IPS-18a (cell line): ENCODE data around the gene ADARB2.
"Not testable (repeated sequence)": the region's sequence is repeated elsewhere in the genome, so short reads cannot be mapped to it uniquely, and the experiment has no call there.

Experiments used
- H3K27ac ChIP-seq: one replicate; pipeline ENCODE4 v1.5.1; 2013; ENCODE audit warnings: low read length
- H3K27me3 ChIP-seq: one replicate; pipeline ENCODE4 v1.6.1; 2013; ENCODE audit warnings: mild to moderate bottlenecking, low read length; ENCODE audit not compliant: control insufficient read depth, insufficient read depth
- H3K36me3 ChIP-seq: one replicate; pipeline ENCODE4 v1.6.1; 2013; ENCODE audit warnings: low read depth, low read length; ENCODE audit not compliant: control insufficient read depth
- H3K4me1 ChIP-seq: one replicate; pipeline ENCODE4 v1.6.1; 2013; ENCODE audit warnings: low read depth, low read length; ENCODE audit not compliant: control insufficient read depth
- H3K4me3 ChIP-seq: one replicate; pipeline ENCODE4 v1.5.1; 2013; ENCODE audit warnings: low read length
- H3K9ac ChIP-seq: one replicate; pipeline ENCODE4 v1.6.1; 2013; ENCODE audit warnings: mild to moderate bottlenecking, low read length, moderate library complexity
- H3K9me3 ChIP-seq: one replicate; pipeline ENCODE4 v1.6.1; 2013; ENCODE audit warnings: low read depth, low read length; ENCODE audit not compliant: control insufficient read depth

ADARB2 gene

DNA sequence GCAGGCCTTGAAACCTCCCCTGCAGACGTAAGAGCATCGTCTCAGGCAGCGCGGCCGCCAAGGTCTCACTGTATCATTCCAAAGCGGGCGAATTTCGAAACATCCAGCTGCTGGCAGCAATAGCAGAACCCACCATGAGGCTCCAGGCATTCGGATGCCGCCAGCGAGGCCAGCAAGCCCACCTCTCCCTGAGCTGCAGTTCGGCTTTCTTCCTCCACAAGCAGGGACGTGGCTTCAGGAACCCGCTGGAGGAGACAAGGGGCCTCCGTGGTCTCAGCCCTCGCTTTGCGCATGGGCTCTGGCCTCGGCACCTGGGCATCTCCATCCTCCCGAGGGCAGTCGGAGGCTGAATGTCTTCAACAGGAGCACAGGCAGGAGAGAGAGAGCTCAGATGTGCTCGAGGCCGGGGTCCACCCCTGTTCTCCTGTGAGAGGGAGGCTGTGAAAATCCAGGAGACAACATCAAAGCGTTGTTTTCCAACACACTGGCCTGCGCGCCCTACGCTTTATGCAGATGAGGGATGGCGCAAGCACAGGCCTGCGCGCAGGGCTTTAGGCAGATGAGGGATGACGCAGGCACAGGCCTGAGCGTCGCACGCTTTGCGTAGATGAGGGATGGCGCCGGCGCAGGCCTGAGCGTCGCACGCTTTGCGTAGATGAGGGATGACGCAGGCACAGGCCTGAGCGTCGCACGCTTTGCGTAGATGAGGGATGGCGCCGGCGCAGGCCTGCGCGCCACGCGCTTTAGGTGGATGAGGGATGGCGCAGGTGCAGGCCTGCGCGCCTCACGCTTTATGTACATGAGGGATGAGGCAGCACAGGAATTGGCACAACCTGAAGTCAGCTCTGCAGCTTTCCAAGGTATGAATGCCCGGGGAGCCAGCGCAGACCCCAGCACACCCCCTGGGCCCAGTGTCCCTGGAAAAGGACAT is 577.9 kb downstream of the ADARB2 start:
- Histone ChIP-seq H3K27me3 (no peaks in the 10 kb centered on the region), H3K36me3 (no peaks in the 10 kb centered on the region), H3K9ac (no peak overlapping the region), H3K9me3 (no peaks in the 10 kb centered on the region), H3K4me1 (no peaks in the 10 kb centered on the region), H3K4me3 (no peak overlapping the region), H3K27ac (no peak overlapping the region)

DNA sequence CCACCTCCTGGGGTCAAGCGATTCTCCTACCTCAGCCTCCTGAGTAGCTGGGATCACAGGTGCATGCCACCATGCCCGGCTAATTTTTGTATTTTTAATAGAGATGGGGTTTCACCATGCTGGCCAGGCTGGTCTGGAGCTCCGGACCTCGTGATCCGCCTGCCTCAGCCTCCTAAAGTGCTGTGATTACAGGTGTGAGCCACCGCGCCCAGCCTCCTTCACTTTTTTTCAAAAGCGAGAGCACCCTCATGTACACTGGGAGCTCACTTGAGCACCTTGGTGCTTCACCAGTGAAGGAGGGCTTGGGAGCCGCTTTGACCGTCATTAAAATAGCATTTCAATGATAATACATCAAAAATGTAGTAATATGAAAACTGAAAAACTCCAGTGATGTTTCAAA is 578.8 kb downstream of the ADARB2 start:
- not testable (repeated sequence) for H3K36me3 ChIP-seq, H3K9me3 ChIP-seq, H3K4me3 ChIP-seq, H3K27me3 ChIP-seq, H3K4me1 ChIP-seq, H3K27ac ChIP-seq, H3K9ac ChIP-seq

DNA sequence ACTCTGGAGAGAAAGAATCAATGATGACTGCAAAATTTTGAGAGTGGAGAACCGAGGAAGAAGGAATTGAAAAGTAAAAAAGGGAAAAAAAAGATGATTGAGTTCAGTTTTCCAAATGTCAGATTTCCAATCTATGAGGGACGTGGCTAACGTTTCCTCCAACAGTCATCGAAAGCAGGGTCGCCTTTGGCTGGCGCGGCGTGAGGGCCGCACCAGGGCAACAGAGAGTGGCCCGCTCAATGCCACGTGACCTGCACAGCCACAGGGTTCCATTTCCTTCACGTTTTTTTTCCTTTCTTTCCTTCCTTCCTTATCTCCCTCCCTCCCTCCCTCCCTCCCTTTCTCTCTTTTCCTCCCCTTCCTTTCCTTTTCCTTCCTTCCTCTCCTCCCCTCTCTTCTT is 579.3 kb downstream of the ADARB2 start:
- H3K4me3 ChIP-seq: no peak overlapping the region
- no peaks in the 10 kb centered on the region for H3K27me3 ChIP-seq
- H3K9me3 ChIP-seq: no peaks in the 10 kb centered on the region
- no peaks in the 10 kb centered on the region for H3K36me3 ChIP-seq
- H3K4me1 ChIP-seq: no peaks in the 10 kb centered on the region
- no peak overlapping the region for H3K27ac ChIP-seq
- no peak overlapping the region for H3K9ac ChIP-seq

DNA sequence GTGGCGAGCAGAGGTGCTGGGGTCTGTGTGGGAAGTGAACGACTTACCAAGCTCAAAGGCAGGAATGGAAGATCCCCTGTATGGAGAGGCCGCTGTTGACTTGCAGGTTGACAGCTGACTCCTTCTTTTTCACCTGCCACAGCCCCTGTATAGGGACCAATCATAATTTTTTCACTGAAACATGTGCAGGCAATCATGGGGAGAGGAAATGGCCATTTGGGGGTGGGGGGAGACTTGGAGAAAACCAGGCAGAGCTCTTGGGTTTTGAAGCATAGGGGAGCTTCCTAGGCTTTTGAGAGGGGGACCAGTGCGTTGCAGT is 579.8 kb downstream of the ADARB2 start:
- Histone ChIP-seq H3K27me3 (no peaks in the 10 kb centered on the region), H3K36me3 (no peaks in the 10 kb centered on the region), H3K4me3 (no peak overlapping the region), H3K9me3 (no peaks in the 10 kb centered on the region), H3K27ac (no peak overlapping the region), H3K9ac (no peak overlapping the region), H3K4me1 (no peaks in the 10 kb centered on the region)

DNA sequence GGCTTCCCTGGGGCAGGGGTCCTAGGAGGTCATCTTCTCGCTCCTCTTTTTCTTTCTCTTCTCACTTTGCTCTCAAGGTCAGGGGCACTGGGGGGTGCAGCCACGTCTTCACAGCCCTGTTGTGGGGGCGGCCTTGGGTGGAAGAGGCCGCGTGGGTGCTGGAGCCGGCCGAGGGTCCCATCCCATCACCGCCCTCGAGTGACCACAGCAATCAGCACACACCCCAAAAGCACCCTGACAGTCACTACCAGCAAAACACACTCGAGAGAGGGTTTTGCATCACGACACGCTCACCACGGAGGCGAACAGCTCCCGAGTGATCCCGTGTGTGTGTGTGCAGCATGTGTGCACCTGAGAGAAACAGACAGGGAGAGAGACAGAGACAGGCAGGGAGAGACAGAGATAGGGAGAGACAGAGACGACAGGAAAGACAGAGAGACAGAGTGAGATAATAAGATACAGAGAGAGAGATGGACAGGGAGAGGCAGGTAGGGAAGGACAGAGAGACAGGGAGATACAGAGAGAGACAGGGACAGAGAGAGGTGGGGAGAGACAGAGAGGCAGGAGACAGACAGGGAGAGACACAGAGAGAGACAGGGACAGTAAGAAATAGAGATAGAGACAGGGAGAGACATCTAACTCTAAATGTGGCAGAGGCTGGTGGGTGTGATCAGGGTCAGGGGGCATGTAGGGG is 580.3 kb downstream of the ADARB2 start:
- Histone ChIP-seq H3K27ac (no peak overlapping the region), H3K4me3 (no peak overlapping the region), H3K9ac (no peak overlapping the region), H3K4me1 (no peaks in the 10 kb centered on the region), H3K27me3 (no peaks in the 10 kb centered on the region), H3K9me3 (no peaks in the 10 kb centered on the region), H3K36me3 (no peaks in the 10 kb centered on the region)

DNA sequence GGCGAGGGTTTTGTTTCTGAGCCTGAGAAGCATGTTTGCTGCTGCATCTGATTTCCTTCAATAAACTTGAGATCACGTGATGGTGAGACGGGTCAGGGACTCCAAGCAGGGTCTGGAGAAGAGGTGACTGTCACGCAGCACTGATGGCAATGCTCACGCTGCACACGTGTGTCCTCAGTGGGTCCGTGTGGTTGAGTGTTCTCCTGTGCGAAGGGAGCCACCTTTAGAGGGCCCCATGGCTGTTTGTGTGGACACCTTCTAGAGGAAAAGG is 580.8 kb downstream of the ADARB2 start:
- Histone ChIP-seq H3K36me3 (no peaks in the 10 kb centered on the region), H3K4me1 (no peaks in the 10 kb centered on the region), H3K27me3 (no peaks in the 10 kb centered on the region), H3K27ac (no peak overlapping the region), H3K9ac (no peak overlapping the region), H3K9me3 (no peaks in the 10 kb centered on the region), H3K4me3 (no peak overlapping the region)

DNA sequence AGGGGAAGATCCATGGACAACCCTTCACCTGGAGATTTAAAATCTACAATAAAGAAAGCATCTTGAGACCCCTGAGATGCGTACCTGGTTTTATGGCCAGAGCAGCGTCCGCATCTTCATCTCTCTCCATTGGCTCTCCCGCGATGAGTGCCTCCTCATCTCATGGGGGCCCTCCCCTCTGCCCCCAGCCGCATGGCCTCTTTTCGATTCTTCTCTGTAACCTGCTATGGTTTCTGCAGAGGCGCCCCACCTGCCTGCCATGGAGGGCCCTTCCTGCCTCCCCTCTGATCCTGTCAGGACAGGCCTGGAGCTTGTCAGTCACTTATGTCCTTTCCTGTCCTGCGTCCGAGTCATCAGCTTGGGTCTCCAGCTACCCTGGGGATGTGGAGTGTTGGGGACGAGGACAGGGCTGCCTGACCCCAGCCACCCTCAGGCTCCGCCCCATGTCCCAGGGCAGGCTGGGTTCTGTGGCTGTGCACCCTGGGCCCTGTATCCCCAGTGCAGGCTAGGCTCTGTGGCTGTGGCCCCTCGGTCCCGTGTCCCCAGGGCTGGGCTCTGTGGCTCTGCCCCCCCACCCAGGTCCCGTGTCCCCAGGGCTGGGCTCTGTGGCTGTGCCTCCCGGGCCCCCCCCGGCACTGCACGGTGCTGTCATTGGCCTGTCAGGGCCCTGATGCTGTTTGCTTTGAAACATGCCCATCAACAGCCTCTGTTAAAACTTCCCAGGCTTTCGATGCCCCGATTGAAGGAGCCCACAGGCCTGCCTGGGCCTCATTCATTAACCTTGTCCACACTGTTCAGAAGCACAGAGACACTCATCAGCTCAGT is 581.3 kb downstream of the ADARB2 start:
- H3K27me3 ChIP-seq: no peaks in the 10 kb centered on the region

DNA sequence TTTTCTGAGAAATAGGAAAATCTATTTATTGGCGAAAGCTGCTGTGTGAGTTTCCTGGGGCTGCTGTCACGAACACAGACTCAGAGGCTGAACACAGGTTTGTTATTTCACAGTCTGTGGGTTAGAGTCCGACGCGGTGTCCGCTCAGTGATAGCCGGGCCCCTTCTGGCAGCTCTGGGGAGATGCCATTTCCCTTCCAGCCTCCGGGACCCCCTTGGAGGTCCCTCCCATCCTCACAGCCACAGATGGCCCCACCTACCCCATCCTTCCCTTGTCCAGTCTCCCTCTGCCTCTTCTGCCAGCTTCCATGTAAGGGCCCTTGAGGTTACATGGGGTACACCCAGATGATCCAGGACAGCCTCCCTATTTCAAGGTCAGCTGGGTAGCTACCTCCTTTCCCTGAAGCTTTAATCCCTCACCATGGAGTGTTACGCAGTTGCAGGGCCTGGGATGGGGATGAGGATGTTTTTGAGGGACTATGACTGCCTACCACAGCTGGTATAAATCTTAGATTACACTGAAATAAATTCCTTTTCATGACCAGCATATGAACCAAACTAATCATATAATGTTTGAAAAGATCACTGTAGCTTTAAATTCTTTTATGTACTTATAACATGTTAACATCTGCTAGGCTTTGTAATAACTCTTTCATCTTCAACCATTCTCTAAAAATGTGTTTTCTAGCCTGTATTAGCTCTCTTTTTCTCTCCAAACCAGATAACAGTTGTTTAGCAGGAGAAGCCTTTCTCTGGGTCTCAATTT is 582.6 kb downstream of the ADARB2 start:
- no peaks in the 10 kb centered on the region for H3K27me3 ChIP-seq
- H3K4me1 ChIP-seq: no peaks in the 10 kb centered on the region
- H3K36me3 ChIP-seq: no peaks in the 10 kb centered on the region
- H3K9ac ChIP-seq: no peak overlapping the region
- no peaks in the 10 kb centered on the region for H3K9me3 ChIP-seq
- H3K27ac ChIP-seq: no peak overlapping the region
- H3K4me3 ChIP-seq: no peak overlapping the region

More for the DNA sequence above, 581.3 kb downstream of the ADARB2 start:
- Histone ChIP-seq H3K4me3 (no peak overlapping the region), H3K4me1 (no peaks in the 10 kb centered on the region), H3K27ac (no peak overlapping the region), H3K9ac (no peak overlapping the region), H3K36me3 (no peaks in the 10 kb centered on the region), H3K9me3 (no peaks in the 10 kb centered on the region)

DNA sequence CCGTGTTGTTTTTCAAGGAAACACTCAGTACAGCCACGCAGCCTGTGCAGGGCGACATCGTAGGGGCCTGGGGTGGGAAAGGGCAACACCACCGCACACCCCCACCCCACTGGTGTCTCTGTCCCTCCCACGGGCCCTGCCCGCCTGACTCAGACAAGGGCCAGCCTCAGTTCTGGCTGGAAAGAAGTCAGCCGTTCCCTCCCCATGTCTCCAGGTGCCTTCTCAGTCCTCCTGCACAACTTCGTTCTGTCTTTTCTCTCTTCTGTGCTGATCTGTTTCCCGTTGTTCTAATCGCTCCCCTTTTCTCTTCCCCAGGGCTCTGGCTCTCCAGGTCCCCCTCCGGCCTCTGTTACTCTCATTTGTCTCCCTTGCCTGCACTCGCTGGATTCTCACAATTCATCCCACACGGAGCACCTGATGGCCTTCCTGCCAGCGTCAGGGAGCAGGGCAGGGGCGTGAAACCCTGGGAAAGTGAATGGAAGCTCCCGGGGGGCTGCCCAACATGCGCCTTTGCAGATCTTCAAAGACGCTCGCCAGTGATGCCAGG is 583.4 kb downstream of the ADARB2 start:
- no peaks in the 10 kb centered on the region for H3K4me1 ChIP-seq
- H3K27ac ChIP-seq: no peak overlapping the region
- no peaks in the 10 kb centered on the region for H3K36me3 ChIP-seq
- no peak overlapping the region for H3K4me3 ChIP-seq
- no peak overlapping the region for H3K9ac ChIP-seq
- H3K9me3 ChIP-seq: no peaks in the 10 kb centered on the region
- no peaks in the 10 kb centered on the region for H3K27me3 ChIP-seq

DNA sequence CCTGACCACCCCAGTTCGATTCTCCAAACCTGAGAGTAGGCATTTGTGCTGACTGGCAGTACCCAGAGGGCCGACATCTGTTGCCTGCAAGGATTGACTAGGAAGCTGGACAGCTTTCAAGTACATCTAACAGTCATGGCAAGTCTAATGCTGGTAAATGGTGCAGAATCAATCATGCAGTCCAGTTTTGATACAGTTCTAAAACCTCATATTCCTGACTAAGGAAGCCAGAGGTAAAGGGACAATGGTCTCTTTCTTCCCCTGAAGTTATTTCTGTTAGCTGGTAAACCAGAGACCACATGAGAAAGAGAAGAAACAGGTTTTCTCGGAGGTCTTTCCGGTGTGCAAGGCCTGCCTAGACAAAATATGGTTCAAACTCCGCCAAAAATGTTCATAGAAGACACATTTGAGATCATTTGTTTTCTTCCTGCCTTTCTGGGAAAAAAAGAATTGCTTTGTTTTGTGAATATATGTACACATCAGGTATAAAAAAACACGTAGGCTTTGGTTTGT is 584.0 kb downstream of the ADARB2 start:
- Histone ChIP-seq H3K9me3 (no peaks in the 10 kb centered on the region), H3K36me3 (no peaks in the 10 kb centered on the region), H3K27ac (no peak overlapping the region), H3K4me3 (no peak overlapping the region), H3K4me1 (no peaks in the 10 kb centered on the region), H3K27me3 (no peaks in the 10 kb centered on the region), H3K9ac (no peak overlapping the region)
